Fibroblast of skin of left quadriceps (primary cell): ENCODE measurements around the gene TRMT2A.
"Not testable (repeated sequence)": the region's sequence is repeated elsewhere in the genome, so short reads cannot be mapped to it uniquely, and the experiment has no call there.

Experiments
- DNase-seq, 2 experiments: peaks; one replicate each; pipeline ENCODE4 v3.0.0-alpha.2; 2013; ENCODE audit warnings: low read depth in 2 of 2

The TRMT2A gene, protein sequence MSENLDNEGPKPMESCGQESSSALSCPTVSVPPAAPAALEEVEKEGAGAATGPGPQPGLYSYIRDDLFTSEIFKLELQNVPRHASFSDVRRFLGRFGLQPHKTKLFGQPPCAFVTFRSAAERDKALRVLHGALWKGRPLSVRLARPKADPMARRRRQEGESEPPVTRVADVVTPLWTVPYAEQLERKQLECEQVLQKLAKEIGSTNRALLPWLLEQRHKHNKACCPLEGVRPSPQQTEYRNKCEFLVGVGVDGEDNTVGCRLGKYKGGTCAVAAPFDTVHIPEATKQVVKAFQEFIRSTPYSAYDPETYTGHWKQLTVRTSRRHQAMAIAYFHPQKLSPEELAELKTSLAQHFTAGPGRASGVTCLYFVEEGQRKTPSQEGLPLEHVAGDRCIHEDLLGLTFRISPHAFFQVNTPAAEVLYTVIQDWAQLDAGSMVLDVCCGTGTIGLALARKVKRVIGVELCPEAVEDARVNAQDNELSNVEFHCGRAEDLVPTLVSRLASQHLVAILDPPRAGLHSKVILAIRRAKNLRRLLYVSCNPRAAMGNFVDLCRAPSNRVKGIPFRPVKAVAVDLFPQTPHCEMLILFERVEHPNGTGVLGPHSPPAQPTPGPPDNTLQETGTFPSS

DNA sequence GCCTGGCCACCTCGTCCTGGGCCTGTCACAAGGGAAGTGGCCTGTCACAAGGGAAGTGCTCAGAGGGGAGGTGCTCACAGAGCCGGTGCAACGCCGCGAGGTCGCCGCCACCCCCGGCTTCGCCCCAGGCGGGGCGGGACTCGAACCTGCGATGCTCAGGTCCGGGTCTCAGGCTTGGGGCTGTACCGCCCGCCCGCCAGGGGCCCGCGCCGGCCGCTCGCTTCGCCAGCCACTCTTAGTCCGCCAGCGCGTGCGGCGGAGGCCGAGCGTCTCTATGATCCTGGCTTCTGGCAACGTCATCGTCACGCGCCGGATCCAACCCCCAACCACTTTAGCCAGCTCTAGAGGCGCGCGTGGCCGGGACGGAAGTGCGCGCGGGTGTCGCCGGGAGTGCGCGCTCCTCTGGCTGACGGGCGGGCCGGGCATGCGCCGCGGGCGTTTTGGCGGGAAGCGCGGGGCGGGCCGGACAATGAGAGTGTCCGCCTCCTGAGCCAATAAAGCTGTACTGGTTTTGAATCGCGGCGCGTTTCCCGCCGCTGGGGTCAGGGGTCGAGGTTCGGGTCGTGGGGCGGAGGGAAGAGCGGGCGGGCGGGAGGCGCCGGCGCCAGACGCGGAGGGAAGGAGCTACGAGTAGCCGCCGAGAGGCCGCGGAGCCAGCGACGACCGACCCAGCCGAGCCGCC, at the start of gene TRMT2A:
Gene TRMT2A (minus strand): TSS at position 276 of the 682 bp plus-strand sequence. CDS start 320 bp downstream, outside the sequence.
- peak; percentile 96 to 97 for DNase-seq

DNA sequence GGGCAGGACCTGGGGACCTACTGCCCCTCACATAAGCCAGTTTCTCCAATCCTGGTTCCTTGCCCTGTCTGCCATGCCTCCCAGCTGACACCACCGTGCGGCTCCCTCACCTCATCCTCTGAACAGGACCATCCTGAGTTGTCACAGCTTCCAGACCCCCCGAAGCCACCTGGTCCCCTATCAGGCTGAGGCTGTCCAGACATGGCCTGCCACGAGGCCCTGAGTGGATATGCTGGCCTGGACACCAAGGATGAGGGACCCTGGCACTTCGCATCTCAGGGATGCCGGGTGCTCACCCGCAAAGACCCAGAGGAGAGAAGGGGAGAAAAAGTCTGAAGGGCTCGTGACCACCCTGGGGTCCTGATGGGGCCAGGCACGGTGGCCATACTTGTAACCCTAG, 49.7 kb upstream of the TRMT2A start:
- DNase-seq, result no peak

DNA sequence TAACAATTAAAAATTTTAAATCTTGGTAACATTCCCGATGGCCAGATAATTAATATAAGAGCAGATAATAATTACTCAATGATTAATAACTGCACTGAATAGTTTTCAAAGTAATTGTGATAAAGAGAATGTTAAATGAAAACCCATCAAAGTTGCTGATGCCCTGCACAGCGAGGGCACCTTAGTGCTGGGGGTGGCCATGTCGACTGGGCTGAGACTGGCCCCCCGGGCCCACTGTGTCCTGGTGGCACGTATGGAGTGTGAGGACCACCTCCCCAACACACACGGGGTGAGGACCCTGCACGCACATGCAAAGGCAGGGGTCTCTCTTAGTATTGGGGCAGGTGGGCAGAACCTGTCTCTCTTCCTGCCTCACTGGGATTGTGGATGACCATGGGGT, 48.9 kb upstream of the TRMT2A start:
- no peak for DNase-seq

DNA sequence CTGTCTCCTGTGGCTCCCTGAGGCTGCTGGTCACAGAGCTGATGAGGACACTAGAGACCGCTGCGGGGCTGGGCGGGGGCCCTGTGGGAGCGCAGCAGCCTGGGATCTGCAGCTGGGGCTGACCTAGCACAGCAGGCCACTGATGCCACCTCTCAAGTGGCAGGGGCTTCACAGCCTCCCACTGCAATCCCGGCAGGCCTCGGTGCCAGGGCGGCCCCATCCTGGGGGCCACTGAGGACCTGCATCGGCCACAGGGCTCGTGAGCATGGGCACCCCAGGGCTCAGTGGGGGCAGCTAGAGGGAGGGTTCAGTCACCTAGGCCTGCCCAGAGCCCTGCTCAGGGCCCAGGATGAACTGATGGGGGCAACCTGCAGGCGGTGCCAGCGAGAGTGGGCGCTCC, 48.4 kb upstream of the TRMT2A start:
- DNase-seq, result no peak

DNA sequence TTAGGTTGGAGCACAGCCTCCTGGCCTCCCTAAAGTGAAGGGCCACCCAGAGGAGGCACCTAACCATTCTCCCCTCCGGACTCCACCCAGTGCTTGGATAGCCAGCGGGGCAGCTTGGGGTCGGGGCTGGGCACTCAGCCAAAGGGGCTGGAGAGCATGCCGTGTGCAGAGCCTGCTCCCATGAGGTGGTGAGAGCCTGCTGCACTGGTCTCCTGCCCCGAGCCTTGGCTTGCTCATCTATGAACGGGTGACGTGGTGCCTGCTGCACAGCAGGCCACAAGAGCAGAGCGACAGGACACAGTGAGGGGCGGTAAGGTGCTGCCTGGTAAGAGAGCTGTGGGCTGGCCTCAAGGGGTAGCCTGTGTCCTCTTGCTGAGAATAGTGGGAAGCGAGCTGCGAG, 47.8 kb upstream of the TRMT2A start:
- DNase-seq, result no peak

DNA sequence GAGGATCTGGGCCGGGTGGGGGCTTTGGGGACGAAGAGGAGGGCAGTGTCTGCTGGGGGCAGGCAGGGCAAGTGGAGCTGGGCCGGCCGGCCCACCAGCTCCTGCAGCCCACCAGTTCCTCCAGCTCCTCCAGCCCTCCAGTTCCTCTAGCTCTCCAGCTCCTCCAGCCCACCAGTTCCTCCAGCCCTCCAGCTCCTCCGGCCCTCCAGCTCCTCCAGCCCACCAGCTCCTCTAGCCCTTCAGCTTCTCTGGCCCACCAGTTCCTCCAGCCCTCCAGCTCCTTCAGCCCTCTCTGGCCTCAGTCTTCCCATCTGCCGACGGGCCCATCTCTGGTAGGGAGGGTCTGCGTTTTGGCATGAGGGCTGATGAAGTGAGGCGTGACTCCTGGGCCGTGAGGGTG, 43.0 kb upstream of the TRMT2A start:
- DNase-seq, result no peak

DNA sequence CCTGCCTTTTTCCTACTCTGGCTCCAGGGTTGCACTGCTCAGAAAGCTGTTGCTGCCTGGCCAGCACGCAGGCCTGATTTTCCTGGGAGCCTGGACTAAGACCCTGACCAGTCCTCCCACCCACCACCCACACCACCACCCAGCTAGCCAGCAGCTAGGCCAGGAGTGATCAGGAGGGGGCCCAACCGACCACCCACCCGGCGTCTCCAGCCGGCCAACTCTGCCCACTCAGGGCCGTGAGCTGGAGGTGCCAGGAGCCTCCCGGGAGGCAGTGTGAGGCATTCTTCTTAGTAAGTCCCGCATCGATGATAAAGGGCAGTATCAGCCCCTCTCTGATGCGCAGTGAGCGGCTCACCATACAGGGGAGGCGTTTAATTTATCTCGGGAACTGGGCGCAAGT, 42.5 kb upstream of the TRMT2A start:
- DNase-seq, result not testable (repeated sequence)

DNA sequence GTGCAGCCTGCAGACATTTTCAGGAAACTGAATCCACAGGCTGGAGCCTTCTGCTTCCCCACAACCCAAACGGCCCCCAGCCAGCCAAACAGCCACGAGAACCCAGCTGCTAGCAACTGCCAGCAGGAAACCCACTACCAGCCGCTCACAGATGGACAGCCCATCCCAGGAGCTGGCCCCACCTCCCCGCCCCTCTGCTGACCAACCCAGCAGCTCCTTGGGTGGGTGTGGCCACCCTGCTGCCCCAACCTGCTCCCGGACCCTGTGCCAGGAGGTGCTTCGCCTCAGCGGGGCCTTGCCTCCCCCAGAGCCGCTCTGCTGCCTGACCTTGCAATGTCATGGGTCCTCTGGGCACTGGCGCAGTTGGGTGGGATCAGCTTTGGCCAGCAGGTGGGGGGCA, 42.0 kb upstream of the TRMT2A start:
- DNase-seq, result no peak

DNA sequence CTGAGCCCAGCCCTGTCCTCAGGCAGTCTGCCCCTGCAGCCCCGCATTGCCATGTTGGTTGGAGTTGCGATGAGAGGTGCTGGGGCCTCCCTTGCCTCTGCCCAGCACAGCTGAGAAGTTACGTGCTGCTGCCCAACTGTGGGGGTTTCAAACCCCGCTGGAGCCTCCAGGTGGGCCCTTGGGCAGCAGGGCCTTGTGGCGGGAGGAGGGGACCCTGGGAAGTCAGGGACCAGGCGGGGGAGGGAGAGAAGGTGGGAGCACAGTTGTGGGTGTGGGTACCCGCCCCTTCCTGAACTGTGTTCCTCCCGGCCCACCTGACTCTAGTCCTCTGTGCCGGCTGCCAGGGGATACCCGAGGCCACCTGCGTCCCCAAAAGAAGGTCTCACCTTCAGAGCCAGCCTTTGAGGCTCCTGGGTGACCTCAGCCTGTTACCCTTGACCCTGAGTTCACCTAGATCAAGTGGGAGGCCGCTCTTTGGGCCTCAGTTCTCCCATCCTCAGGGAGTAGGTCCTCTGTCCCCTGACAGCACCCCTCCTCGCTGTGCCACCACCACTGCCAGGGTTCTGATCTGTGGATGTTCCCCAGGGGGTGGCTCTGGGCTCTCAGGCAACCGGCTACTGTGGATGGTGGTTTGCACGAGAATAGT, 41.5 kb upstream of the TRMT2A start:
- DNase-seq, result no peak

DNA sequence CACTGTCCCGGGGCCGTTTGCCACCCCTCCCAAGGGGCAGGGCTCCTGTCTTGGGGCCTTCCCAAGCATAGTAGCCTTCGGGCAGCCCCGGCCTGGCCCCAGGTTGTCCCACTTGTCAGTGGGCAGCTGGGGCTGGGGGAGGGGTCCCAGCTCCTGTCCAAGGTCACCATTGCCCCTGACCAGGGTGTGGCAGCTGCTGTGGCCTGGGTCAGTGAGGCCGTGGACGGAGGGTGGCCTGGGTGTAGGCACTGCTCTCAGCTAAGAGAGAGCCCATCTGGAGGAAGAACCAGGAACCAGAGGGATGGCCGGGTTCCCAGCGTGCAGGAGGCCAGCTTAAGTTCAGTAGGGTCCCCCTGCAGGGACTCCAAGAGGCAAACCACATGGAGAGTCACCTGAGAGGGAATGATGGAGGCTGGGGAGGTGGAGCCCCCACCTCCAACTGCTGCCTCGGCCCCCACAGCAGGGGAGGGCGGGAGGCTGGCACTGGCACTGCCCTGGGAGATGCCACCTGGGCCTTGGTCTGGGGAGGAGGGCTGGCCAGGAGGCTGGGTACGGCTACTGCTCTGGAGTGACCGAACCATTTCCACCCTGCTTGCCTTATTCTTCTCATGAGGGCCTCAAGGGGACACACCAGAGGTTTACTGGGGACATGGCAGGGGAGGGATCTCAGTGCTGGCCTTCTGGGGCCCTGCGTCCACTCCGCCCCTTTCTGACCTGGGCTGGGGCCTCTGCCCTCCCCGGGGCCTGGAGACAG, 40.6 kb upstream of the TRMT2A start:
- DNase-seq, result no peak

DNA sequence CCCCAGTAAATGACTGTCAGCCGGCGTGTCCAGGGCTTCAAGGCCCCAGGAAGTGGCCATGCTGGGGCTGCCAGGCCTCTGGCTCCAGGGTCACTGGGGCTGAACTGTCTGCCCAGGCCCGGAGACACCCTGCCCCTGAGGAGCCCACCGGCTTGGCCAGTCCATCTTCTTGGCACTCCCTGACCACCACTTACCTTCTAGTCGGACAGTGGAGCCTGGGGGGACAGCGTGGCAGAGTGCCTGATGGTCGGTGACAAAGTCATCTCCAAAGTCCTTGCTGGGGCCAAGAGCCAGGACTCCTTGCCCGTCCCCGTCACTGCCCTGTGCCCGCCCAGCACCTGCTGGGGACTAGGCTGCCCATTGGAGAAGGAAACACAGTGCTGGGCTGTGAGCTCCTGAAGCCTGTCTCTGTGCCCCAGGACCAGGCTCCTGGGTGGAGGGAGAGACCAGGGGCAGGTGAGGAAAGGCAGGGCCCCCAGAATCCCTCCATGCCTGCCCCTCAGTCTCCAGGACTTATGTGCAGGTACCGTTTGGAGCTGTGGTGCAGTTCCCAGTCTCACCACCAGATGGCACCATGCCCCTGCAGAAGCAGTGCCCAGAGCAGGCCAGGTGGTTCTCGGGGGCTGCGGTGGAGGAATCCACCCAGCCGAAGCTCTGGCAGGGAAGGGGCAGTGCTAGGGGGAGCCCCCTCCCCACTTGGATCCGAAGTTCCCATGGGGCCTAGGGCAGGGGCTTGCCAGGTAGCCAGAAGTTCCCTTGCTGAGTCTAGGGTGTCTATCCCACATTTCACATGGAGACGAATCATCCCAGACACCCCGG, 39.8 kb upstream of the TRMT2A start:
- peak; percentile 16 to 24 for DNase-seq

DNA sequence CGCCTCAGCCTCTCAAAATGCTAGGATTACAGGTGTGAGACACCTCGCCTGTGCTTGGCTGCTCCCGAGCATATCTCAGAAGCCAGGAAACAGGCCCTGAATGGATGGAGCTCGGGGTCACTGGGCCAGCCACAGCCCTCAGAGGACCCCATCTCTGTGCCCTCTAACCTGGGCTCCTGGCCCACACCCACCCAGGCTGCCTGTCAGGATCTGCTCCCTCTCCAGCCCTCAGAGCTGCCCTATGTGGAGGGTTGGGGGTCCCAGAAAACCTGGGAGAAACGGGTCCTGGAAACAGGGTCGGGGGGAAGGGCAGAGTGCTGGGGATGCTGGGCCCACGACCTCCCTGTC, 39.0 kb upstream of the TRMT2A start:
- no peak for DNase-seq

DNA sequence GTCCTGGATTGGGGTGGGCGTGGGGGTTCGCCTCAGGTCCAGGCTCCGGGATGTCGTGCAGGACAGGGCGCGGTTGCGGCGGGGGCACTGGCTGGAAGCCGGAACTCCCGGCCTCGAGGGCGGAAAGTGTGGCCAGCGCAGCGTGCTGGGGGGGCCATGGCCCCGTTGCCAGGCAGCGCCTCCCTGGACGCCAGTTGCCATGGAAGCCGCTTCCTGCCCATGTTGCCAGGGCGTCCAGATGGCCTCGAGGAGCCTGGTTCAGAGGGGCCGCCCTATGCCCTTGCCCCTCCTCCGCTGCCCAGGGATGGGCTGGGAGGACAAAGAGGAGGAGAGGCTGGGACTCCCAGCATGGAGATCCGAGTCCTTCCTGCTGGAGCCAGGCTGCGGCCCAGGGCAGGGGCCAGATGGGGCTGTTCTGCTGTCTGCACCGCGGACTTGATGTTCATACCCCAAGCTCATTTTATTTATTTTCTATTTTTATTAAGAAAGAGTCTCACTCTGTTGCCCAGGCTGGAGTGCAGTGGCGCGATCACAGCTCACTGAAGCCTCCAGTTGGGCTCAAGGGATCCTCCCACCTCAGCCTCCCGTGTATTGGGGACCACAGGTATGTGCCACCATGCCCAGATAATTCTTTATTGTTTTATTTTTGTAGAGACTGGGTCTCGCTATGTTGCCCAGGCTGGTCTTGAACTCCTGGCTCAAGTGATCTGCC, 38.5 kb upstream of the TRMT2A start:
- no peak for DNase-seq

DNA sequence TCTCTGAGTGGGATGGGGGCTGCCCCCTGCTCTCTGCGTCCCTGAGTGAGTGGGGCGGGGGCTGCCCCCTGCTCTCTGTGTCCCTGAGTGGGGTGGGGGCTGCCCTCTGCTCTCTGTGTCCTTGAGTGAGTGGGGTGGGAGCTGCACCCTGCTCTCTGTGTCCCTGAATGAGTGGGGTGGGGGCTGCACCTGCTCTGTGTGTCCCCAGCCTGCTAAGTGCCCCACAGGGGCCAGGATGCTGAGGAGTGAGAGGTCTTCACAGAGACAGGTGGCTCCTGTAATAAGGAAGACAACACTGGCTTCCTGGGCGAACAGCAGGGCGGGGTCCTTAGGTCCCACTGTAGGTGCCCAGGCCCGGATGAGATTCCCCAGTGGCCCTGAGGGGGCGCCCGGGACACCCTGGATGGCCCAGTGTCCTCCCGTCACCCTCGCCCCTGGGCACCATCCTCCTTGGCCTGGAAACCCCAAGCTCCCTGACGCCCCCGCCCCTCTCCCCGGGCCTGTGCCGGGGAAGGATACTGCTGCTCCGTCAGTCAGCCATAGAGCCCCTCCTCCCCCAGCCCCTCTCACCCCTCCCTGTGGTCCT, 37.7 kb upstream of the TRMT2A start:
- no peak for DNase-seq

DNA sequence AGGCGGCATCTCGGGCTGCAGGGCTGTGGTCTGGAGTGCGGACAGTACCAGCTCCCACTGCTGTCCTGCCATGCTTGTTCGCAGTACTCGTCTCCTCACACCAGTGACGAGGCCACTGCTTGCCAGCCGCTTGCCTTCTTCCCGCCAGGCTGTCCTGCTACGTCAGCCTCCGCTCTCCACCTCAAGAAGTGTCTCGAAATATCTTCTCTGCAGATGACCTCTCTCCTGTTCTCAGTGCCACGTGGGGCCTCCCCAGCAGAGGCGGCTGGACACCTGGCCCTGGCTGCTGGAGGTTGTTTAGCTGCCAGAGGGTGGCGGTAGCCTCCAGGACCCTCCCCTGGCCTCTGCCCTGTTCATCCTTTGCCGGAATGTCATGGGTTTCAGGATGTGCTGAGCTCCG, 36.9 kb upstream of the TRMT2A start:
- DNase-seq, result no peak

DNA sequence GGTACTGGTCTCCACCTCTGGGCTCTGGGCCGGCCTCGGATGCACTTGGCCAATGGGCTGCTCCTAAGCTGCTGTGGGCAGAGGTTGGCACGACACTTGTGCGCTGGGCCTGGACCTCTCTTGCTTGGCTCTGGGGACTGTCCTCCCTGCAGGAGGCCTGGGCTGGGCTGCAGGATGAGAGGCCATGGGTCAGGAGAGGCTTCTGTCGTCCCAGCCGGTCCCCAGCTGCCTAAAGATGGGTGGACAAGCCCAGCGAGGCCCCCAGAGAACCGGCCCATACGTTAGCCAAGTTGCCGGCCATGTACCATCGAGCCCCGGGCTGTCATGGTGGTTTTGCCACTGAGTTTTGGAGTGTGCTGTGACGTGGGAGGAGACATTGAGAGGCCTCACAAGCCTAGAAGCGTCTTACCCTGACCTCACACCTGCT, 35.5 kb upstream of the TRMT2A start:
- no peak for DNase-seq

DNA sequence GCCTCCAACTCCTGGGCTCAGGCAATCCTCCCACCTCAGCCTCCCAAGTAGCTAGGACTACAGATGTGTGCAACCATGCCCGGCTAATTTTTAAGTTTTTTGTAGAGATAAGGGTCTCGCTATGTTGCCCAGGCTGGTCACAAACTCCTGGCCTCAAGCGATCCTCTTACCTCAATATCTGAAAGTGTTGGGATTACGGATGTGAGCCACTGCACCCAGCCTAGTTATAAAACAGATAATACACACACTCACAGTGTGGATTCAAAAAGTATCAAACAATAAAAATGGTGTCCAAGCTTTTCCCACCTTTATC, 34.2 kb upstream of the TRMT2A start:
- no peak for DNase-seq

DNA sequence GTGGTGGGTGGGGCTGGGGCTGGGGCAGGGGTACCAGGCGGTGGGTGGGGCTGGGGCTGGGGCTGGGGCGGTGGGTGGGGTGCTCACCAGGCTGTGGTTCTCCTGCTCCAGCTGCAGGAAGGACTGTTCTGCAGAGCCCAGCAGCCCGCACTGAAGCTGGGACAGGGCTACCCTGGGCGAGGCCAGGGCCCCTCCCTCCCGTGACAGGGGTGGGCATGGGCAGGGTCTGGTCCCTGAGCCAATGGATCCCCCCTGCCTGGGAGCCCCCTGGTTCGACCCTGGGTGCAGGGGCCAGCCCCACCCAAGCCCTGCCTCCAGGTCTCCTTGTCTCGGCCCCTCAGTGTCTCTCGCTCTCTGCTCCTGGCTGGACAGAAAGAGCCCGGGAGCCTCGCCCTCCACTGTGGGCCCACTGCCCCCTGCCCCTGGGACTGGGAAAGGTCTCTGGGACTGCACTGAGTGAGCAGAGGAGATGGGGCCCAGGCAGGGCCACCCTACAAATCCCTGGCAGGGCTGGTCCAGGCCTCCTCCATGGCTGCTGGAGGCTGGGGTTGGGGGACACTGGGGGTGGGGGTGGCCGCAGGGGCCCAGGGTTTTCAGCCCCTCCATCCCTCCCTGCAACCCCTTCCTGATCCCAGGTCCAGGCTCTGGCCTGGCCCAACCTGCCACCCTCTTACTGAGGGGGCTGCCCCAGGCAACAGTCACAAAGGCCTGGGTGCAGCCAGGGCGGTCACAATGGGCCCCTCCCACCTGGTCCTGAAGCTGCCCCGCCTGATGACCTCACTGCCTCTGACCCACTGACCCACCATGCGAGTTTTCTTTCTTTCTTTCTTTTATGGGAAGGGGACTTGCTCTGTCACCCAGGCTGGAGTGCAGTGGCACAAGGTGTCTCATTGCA, 33.6 kb upstream of the TRMT2A start, which contains the start of gene CCDC188:
Gene CCDC188 (minus strand): TSS at position 675 of the 895 bp plus-strand sequence. CDS start 69 bp downstream, at position 606.
- no peak for DNase-seq
